Astrocyte (in vitro differentiated cells and primary cell): ENCODE data around the gene HACE1.

ENCODE experiments used
- CTCF ChIP-seq: IDR thresholded peaks from 2 replicates; pipeline ENCODE4 v1.5.1; 2011; ENCODE audit warnings: low read depth, mild to moderate bottlenecking, inconsistent platforms, low read length, moderate library complexity; ENCODE audit not compliant: insufficient read depth
- EZH2 ChIP-seq: IDR thresholded peaks from 2 replicates; pipeline ENCODE4 v1.6.1; 2012; ENCODE audit warnings: mild to moderate bottlenecking, low read length, inconsistent platforms; ENCODE audit not compliant: insufficient read depth

GRCh38 chr6:104828478-104828877 is 31.2 kb downstream of the HACE1 start:
- no peak for TF ChIP-seq CTCF
- TF ChIP-seq EZH2: no peak
